NK-92 treated with Interleukin-12 subunit alpha and Interleukin-12 subunit beta, amount 100 ng/mL, for 24 hours (cell line): ENCODE measurements around the gene DNAJB8.

Experiments
- DNase-seq: peaks from one replicate; lab custom pipeline; 2025; lab: John Stamatoyannopoulos, UW

DNAJB8 gene

GRCh38 chr3:128493570-128494366 is 27.1 kb upstream of the DNAJB8 start:
- DNase-seq: no peak

GRCh38 chr3:128492671-128493569 is 26.2 kb upstream of the DNAJB8 start, which contains the start of gene GATA2:
Gene GATA2, minus strand, starts transcription at chr3:128493201. Its CDS starts 6,170 bp downstream, at chr3:128487031.
- DNase-seq: no peak

- no peak for DNase-seq
These were observed 25.4 kb upstream of the DNAJB8 start for GRCh38 chr3:128491941-128492670.

- DNase-seq: no peak
These were observed 24.9 kb upstream of the DNAJB8 start for GRCh38 chr3:128491691-128491940.

- no peak for DNase-seq
These were observed 24.4 kb upstream of the DNAJB8 start for GRCh38 chr3:128490915-128491690.

- DNase-seq: no peak
These were observed 23.9 kb upstream of the DNAJB8 start for GRCh38 chr3:128490650-128490914.

- DNase-seq: no peak
These were observed 23.4 kb upstream of the DNAJB8 start for GRCh38 chr3:128489927-128490649.

- no peak for DNase-seq
These were observed 22.9 kb upstream of the DNAJB8 start for GRCh38 chr3:128489674-128489926.

- no peak for DNase-seq
These were observed 22.4 kb upstream of the DNAJB8 start for GRCh38 chr3:128488991-128489673.

GRCh38 chr3:128488636-128488990 is 21.9 kb upstream of the DNAJB8 start:
- DNase-seq: no peak

GRCh38 chr3:128487813-128488635 is 21.3 kb upstream of the DNAJB8 start:
- DNase-seq: no peak

- DNase-seq: no peak
These were observed 20.8 kb upstream of the DNAJB8 start for GRCh38 chr3:128487538-128487812.

GRCh38 chr3:128486681-128487537 is 20.2 kb upstream of the DNAJB8 start:
- DNase-seq: no peak

GRCh38 chr3:128486205-128486628 is 19.5 kb upstream of the DNAJB8 start:
- DNase-seq: no peak

- no peak for DNase-seq
These were observed 18.9 kb upstream of the DNAJB8 start for GRCh38 chr3:128485282-128486204.

GRCh38 chr3:128484404-128485281 is 18.0 kb upstream of the DNAJB8 start:
- no peak for DNase-seq

- no peak for DNase-seq
These were observed 17.1 kb upstream of the DNAJB8 start for GRCh38 chr3:128483657-128484403.
